ENCODE data around the gene SUGP2. TPM values are rescaled to one million over a fixed set of nuclear protein-coding genes. Genes with fewer than 3 reads are reported as not detected.

SUGP2 gene
- total RNA-seq, 1 experiment from 2014 or later, result 48.9 TPM

DNA sequence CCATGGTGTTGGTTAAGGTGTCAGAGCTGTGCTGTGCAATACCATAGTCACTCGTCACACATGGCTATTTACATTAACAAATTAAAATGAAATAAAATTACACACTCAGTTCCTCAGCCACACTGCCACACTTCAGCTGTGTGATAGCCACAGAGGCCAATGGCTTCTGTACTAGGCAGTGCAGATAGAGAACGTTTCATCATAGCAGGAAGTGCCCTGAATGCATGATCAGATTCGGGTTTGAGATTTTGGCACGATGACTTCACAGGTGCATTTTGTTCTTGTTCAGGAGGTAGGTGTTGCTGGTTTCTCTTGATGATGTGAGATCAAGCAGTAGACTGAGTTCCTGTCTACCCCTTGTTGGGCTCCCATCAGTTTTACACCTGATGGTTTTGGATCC lies 6.6 kb upstream of the SUGP2 start:
- Histone ChIP-seq H4K20me1 (ENCODE audit: low read length) (no peaks in the 10 kb centered on the region), H3K79me2 (ENCODE audit: low read length) (peaks cover 77% of the 10 kb centered on the region), H3F3A (ENCODE audit: low read length, unreplicated experiment) (no peaks in the 10 kb centered on the region), H3K4me1 (ENCODE audit: insufficient read depth, low read length) (peaks cover 8% of the 10 kb centered on the region), H2AFZ (ENCODE audit: low read length) (no peak overlapping the region), H3K9me2 (replicated peaks; ENCODE audit: low read length) (no peaks in the 10 kb centered on the region), H3K9ac (ENCODE audit: low read length) (no peak overlapping the region), H3K27ac (ENCODE audit: low read length) (no peak overlapping the region), H3K4me3 (ENCODE audit: low read length) (no peak overlapping the region), H3K9me3 (ENCODE audit: low read length) (no peaks in the 10 kb centered on the region), H3K27me3 (ENCODE audit: low read length) (no peaks in the 10 kb centered on the region), H3K36me3 (ENCODE audit: low read depth, low read length) (peaks cover 35% of the 10 kb centered on the region), H3K4me2 (ENCODE audit: low read length) (no peak overlapping the region)
- TF ChIP-seq EZH2phosphoT487 (IDR thresholded peaks at IDR 0.05; ENCODE audit: borderline replicate concordance, low read length) (no peak), EZH2 (IDR thresholded peaks at IDR 0.05; ENCODE audit: low read length, unreplicated experiment) (no peak)
- TF ChIP-seq, protein P1, sequence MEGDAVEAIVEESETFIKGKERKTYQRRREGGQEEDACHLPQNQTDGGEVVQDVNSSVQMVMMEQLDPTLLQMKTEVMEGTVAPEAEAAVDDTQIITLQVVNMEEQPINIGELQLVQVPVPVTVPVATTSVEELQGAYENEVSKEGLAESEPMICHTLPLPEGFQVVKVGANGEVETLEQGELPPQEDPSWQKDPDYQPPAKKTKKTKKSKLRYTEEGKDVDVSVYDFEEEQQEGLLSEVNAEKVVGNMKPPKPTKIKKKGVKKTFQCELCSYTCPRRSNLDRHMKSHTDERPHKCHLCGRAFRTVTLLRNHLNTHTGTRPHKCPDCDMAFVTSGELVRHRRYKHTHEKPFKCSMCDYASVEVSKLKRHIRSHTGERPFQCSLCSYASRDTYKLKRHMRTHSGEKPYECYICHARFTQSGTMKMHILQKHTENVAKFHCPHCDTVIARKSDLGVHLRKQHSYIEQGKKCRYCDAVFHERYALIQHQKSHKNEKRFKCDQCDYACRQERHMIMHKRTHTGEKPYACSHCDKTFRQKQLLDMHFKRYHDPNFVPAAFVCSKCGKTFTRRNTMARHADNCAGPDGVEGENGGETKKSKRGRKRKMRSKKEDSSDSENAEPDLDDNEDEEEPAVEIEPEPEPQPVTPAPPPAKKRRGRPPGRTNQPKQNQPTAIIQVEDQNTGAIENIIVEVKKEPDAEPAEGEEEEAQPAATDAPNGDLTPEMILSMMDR (conservative IDR thresholded peaks at IDR 0.05; ENCODE audit: low read depth, low read length), result no peak
- no peak; the same call in 1 of the 2 replicates for ATAC-seq
- BruUV-seq (replicated peaks), result no TSS peak
- DNase-seq, result no peak
- POLR2A ChIA-PET (ENCODE audit: unreplicated experiment), result no interaction called here
- intact Hi-C loops (cut with micrococcal nuclease), result no loop called here
- CTCF ChIA-PET, result no interaction called here

DNA sequence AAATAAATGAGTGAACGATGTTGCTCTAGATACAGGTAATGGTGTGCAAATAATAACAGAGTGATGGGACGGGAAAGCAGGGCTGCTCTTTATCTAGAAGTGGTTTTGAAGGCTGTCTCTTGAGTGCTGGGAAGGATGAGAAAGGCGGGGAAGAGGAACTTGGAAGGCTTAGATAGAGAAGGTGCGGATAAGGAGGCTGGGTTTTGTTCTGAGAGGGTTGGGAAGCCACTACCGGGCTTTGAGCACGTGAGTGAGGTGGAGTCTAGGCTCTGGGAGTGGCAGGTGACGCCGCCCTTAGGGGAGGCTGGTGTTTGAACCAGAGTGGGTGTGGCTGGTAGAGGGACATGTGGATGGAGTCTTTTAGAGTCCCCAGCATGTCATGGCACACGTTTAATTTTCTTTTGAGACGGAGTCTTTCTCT lies 897 bp upstream of the SUGP2 start:
- Histone ChIP-seq H3K9ac (ENCODE audit: low read length) (peak overlapping the region; percentile 91), H3K36me3 (ENCODE audit: low read depth, low read length) (peaks cover 24% of the 10 kb centered on the region), H3K9me2 (replicated peaks; ENCODE audit: low read length) (no peaks in the 10 kb centered on the region), H3K27me3 (ENCODE audit: low read length) (no peaks in the 10 kb centered on the region), H3F3A (ENCODE audit: low read length, unreplicated experiment) (no peaks in the 10 kb centered on the region), H2AFZ (ENCODE audit: low read length) (peak overlapping the region; percentile 91), H3K79me2 (ENCODE audit: low read length) (peaks cover 89% of the 10 kb centered on the region), H3K4me2 (ENCODE audit: low read length) (peak overlapping the region; percentile 100), H3K9me3 (ENCODE audit: low read length) (no peaks in the 10 kb centered on the region), H3K4me3 (ENCODE audit: low read length) (peak overlapping the region; percentile 96), H3K4me1 (ENCODE audit: insufficient read depth, low read length) (peaks cover 25% of the 10 kb centered on the region), H4K20me1 (ENCODE audit: low read length) (no peaks in the 10 kb centered on the region), H3K27ac (ENCODE audit: low read length) (peak overlapping the region; percentile 73)
- BruUV-seq (replicated peaks), result TSS peak; percentile 64
- TF ChIP-seq, protein P1 (conservative IDR thresholded peaks at IDR 0.05; ENCODE audit: low read depth, low read length), result no peak
- TF ChIP-seq EZH2 (IDR thresholded peaks at IDR 0.05; ENCODE audit: low read length, unreplicated experiment), result no peak
- TF ChIP-seq EZH2phosphoT487 (IDR thresholded peaks at IDR 0.05; ENCODE audit: borderline replicate concordance, low read length), result no peak
- ATAC-seq (peak; percentile 65), DNase-seq (peak; percentile 82)
- POLR2A ChIA-PET (ENCODE audit: unreplicated experiment), result no interaction called here
- CTCF ChIA-PET, result no interaction called here
- intact Hi-C loops (cut with micrococcal nuclease), result no loop called here

DNA sequence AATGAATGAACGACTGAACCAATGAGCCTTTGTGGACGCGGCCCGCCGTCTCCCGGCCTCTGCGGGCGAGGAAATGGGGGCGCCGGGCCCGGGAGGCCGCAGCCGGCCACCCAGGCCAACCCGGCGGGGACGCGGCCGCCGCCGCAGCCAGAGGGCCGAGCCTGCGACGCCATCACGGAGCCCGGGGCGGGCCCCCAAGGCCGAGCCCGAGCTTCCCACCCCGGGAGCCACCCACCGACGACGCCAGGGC lies 216 bp downstream of the SUGP2 start:
- Histone ChIP-seq H3K36me3 (ENCODE audit: low read depth, low read length) (peaks cover 31% of the 10 kb centered on the region), H3K27ac (ENCODE audit: low read length) (peak overlapping the region; percentile 73; the same call in 1 of the 2 replicates), H3K9me2 (replicated peaks; ENCODE audit: low read length) (no peaks in the 10 kb centered on the region), H3K27me3 (ENCODE audit: low read length) (no peaks in the 10 kb centered on the region), H3K4me1 (ENCODE audit: insufficient read depth, low read length) (peaks cover 25% of the 10 kb centered on the region), H2AFZ (ENCODE audit: low read length) (peak overlapping the region; percentile 91), H3K9me3 (ENCODE audit: low read length) (no peaks in the 10 kb centered on the region), H3K79me2 (ENCODE audit: low read length) (peaks cover 83% of the 10 kb centered on the region), H3K9ac (ENCODE audit: low read length) (peak overlapping the region; percentile 91), H3K4me2 (ENCODE audit: low read length) (peak overlapping the region; percentile 100), H3K4me3 (ENCODE audit: low read length) (peak overlapping the region; percentile 96), H3F3A (ENCODE audit: low read length, unreplicated experiment) (no peaks in the 10 kb centered on the region), H4K20me1 (ENCODE audit: low read length) (no peaks in the 10 kb centered on the region)
- TF ChIP-seq EZH2phosphoT487 (IDR thresholded peaks at IDR 0.05; ENCODE audit: borderline replicate concordance, low read length) (no peak), EZH2 (IDR thresholded peaks at IDR 0.05; ENCODE audit: low read length, unreplicated experiment) (no peak)
- TF ChIP-seq, protein P1 (conservative IDR thresholded peaks at IDR 0.05; ENCODE audit: low read depth, low read length), result no peak
- DNase-seq, result no peak
- intact Hi-C loops (cut with micrococcal nuclease), result no loop called here
- ChIA-PET POLR2A (ENCODE audit: unreplicated experiment) (no interaction called here), CTCF (no interaction called here)
- BruUV-seq (replicated peaks), result no TSS peak
- peak; percentile 41 for ATAC-seq

Data from PC-3 (cell line).